Raji (cell line): ENCODE results near the gene SLCO2A1.

Experiments used
- POLR2A ChIP-seq: IDR thresholded peaks from 2 replicates; pipeline ENCODE4 v1.6.1; 2011; ENCODE audit warnings: low read depth, low read length, control low read depth; ENCODE audit not compliant: insufficient read depth

The SLCO2A1 gene

DNA sequence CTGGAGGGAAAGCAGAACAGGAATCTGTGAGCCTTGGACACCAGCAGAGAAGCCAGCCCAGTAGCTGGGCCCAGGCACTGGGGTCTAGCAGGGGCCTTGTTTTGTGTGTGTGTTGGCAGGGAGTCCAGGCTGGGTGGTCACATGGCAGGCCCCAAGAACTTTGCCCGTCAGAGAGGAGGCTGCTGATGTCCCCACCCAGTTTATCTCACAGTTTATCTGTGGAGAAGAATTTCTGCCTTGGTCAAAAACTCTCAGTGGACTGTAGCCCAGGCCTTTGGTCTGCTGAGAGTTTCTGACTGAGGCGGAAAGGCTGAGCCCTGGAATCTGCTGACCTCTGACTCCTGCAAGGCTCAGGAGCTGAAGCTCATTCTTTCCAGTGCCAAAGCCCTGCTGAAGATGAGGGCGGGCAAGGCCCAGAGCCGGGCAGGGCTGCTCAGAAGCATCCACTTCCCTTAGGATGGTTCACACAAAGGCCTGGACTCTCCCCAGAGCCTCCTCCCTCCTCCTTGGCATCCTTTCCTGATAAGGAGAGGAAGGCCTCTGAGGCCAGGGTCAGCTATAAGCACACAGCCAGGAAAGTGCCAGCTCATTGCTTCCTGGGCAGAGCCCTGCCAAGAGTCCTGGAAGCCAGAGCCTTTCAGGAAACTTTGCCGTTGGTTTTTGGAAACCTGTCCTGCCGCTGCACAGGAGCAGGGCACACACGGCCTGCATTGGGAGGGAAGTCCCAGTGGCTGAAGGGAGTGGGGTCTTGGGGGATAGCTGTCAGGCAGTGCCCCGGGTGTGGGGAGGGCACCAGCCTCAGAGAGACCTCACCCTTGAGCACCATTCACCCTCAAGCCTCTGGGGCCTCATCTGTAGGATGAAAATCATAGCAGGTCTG, 37.2 kb upstream of the SLCO2A1 start:
- TF ChIP-seq POLR2A = no peak

DNA sequence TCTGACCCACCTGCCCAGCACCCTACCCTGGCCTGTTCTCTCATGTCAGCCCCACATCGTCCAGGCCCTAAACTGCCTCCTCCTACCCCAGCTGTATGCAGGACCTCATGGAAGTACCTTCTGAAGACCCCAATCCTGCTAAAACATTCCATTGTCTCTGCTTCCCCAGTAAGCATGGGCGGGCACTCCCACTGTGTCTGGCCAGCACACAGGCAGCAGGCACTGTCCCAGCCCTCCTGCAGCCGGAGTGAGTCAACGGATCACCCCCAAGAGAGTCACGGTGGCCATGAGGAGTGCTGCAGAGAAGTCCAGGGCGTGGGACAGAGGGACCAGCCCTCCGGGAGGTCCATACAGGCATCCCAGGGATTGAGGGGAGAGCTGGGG, 36.4 kb upstream of the SLCO2A1 start:
- TF ChIP-seq POLR2A = no peak

DNA sequence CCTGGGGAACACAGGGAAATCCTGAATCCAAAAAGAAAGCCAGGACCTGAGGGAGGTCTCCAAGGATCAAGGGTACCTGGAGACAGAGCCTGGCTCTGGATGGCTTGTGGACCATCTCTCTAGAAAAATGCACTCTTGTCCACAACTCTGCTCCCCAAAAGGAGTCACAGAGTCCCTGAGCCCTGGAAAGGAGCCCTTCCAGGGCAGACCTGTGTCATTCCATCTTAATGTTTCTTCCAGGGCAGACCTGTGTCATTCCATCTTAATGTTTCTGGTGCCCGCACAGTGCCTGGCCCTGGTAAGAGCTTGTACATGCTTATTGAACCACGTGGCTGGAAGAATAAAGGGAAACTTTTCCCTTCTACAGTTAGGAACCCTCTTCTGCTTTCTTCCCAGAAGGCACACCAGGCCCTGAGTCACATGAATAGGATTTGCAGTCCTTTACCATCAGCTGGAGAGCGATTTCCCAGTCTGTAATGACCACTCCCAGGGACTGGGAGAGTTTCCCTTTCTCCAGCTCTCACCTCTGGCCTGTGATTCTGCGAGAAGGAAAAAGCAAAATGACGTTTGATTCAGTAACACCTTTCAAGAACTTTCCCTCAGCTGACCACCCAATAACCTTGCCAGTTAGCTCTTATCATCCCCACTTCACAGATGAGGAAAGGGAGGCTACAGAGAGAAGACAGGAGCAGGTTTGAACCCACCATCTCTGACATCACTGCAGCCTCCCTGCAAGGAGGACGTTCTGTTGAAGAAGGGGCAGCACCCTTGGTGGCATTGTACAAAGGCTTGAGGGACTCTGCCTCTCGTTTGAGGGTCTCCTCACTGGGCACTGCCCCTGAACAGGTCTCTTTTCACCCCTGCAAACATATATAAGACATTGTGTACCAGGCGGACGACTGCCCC, 35.8 kb upstream of the SLCO2A1 start:
- no peak for TF ChIP-seq POLR2A

DNA sequence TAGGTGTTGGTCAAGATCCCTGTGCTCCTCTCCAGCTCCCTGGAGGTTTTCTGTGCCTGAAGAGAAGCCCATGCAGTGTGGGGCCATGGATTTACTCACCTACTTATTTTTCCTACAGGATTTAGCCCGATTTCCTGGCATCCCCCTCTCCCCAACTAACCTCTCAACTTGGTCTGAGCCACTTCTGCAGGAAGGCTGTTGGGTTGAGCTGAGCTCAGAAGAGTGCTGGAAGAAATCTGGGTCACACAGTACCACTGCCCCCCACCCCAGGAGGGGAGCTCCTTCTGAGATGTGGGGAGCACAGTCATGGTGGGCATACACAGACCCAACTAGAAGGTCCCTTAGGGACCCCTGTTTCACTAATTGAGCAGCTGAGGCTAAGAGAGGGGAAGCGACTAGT, 34.4 kb upstream of the SLCO2A1 start:
- no peak for TF ChIP-seq POLR2A

DNA sequence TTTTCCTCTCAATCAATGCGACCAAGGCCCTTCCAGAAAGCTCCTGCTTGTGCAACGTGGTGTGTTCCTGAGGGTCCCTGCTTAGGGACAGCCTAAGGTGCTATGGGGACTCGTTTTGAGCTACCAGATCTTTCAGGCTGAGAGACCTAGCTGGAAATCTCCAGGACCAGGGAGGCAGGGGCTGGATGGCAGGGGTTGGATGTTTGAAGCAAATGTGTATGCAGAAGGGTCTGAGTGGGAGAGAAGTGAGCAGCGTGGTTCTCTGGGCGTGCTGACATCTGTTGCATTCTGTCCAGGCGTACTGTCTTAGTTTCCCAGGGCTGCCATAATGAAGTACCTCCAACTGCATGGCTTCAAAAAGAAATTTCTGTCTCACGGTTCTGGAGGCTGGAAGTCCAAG, 31.7 kb upstream of the SLCO2A1 start:
- no peak for TF ChIP-seq POLR2A

DNA sequence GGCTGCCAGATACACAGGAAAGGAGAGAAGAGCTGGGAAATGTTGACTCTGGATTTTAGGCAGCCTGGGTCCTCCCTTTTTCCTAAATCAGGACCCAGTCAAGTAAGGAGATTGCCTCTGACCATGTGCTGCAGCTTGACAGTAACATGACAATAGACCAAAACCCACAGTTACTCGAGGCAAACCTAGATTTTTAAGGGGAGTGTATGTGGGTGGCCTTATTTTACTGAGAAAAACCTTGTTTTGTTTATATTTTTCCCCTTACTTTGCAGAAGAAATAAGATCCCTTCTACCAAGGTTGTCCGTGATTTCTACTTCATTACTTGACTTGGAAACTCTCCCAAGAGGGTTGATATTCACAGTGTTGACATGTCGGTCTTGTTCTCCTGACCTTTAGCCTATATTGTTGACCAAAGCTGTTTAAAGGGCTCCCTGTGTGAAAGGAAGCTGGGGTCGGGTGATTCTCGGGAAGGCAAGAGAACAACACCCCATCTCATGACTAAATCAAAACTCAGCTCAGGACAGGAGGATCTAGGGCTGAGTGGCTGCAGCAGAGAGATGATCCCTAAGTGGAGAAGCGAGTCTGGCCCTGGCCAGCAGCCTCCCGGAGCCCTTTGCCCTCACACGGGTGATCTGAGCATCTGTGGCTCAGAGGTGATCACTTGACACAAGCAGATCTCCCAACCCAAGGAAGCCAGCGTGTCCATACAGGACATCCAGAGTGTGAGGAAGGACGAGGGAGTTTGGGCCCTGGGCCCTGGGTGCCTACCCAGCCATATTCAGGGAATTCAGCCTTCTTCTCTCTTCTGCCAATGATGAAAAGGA, 31.0 kb upstream of the SLCO2A1 start:
- TF ChIP-seq POLR2A = no peak

DNA sequence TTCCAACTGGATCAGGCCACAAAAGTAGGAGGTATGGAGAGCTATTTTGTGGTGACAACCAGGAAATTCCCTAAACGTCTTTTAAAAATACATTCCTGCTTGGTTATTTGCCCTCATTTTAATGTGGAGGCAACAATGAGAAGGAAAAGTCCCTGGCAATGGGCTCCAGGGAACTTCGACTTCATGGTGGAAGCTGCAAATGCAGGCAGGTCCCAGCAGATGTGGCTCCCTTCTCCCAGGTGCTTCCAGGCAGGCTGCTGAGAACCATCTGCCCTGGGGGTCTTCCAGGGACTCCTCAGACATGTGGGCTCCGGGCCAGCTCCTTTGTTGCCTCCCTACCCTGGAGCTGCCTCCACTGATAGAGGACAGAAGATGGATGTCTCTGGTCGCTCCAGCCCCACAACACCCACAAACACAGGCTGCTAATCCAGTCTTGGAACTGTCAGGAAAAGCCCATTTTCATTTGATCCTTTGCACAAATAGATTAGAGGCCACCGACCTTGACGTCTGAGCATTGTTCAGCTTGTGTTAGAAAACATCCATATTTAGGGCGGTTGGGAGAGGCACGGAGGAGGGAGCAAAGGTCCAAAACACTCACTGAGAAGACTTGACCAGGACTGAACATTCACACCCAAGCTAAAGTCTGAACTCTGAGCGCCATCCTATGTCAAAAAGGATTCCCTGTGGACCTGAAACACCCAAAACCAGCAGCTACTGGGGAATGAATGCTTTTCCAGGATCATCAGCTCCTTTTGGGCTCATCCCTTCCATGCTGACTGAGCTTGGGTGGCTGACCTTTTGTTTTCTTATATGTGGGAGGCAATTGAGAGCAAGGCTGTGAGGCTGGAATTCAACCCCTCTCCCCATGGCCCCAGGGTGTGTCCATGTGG, 30.2 kb upstream of the SLCO2A1 start:
- TF ChIP-seq POLR2A = no peak

DNA sequence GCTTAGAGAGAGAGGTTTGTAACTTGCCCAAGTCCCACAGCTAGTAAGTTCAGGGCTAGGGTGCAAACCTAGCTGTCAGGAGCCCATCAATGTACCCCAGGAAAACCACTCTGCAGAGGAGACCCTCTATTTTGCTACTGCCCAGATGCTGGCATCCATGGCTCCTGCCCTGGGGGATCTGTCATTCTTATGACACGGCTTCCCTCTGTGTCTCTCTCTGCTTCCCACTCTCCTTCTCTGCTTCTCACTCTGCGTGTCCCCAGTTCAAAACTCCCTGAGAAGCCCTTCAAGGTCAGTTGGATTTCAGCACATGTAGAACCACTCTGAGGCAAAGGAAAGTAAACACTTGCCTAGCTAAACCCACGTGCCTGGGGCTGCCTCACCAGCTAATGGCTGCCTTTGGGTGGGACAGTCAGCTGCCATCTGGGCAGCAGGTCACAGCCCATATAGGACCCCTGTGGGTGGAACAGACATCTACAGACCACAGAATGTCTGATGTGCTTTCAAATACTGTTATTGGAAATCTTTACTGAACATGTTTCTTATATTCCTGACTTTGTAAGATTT, 29.4 kb upstream of the SLCO2A1 start:
- no peak for TF ChIP-seq POLR2A

DNA sequence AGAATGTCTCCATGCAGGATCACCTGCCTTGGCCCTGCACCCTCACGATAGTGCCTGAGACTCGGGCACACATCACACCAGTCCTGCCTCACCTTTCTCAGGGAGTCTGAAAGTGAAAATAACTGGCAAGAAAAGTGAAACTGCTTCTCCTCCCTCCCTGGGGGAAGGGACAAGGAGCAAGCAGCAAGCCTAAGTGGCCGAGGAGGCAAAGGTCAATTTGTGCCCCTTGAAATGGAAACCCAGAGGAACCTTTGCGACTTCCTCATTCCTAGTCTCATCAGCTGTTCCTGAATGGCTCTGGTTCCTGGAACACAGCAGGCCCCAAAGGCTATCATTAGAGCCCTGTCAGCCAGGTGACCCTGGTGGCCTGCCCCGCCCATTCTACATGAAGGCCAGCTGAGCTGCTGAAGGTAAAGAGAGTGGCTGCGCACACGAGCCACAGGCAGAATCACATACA, 28.0 kb upstream of the SLCO2A1 start:
- TF ChIP-seq POLR2A = no peak

DNA sequence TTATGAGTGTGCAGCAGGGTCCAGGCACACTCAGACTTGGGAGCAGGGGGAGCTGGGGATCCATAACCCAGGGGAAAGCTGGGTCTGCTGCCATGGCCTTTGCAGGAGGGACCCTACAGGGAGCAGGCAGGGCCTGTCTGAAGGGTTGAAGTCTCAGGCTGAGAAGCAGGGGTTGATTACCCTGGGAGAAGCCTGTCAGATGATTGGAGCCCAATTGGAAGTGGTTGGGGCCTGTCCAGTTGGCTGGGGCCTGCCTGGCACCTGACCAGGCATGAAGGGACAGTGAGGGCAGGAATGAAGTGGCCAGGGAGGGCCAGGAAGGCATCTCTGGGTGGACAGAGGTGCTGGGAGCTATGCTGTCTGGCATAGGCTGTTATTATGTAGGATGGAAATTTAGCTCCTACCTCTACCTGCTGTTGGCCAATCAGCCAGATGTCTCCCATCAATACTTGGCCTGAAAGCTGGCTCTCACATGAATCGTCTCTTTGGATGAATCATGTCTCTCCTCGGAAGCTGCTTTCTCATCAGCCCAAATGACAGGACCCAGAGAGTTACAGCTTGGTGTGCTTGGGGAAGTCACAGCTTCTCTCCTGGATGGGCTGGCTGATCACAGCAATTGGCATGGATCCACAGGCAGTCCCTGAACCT, 27.4 kb upstream of the SLCO2A1 start:
- no peak for TF ChIP-seq POLR2A

DNA sequence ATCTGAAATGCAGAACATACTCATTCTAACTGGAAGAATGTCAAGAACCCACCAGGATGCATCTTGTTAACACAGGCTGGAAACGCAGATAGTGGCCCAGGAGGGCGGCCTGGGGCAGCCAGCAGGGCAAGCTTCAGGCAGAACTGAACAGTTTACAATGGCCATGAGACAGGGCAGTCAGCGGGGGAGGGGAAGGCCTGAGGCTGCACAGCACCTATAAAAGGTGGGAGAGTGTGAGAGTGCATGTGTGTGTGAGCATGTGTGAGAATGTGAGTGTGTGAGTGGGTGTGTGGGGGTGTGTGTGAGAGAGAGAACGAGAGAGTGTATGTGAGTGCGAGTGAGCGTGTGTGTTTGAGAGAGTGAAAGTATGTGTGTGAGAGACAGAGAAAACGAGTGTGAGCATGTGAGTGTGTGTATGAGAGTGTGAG, 26.8 kb upstream of the SLCO2A1 start:
- TF ChIP-seq POLR2A = no peak

DNA sequence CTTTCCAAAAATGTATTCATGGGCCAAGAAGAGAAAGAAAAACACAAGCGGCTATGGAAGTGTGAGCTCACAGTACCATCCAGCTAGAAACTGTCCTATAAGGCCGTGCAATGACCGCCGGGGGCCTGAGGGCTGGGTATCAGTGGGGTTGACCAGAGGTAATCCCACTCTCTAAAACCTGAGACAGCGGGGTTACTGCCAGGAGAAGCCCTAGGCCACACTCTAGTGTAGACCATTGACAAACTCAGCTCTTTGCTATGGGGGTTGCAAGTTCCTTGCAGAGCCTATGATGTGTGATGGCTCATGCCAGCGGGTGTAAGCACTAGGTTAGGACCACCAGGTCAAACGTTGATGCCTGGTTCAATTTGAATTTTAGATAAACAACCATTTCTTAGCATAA, 25.9 kb upstream of the SLCO2A1 start:
- TF ChIP-seq POLR2A = no peak

DNA sequence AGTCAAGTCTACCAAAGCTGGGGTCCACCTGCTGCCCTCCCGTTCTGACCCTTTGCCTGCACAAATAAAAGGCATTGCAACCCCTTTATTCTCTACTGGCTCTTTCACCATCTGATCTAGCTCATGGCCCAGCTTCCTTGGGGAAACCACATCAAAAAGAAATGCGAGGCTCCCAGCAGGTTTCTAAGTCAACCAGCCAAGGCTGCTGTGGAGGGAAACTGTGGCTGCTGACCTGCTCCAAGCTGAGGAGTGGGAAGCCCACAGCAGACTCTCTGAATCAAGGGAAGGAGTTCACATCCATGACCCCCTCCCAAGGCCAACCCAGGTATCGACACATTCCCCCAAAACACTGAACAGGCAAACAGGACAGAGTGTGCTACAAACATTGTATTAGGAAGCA, 25.2 kb upstream of the SLCO2A1 start:
- TF ChIP-seq POLR2A = no peak
